GM03348 (cell line): ENCODE measurements around the gene CEP41.

ENCODE experiments used
- DNase-seq: peaks from one replicate; pipeline ENCODE4 v3.0.0; 2012; ENCODE audit warnings: low spot score

The CEP41 gene

GRCh38 chr7:130440527-130441365, at the start of gene CEP41:
Gene CEP41 (minus strand): TSS chr7:130441016. CDS start chr7:130440966, 50 bp downstream.
- DNase-seq, result peak; percentile 99

DNA sequence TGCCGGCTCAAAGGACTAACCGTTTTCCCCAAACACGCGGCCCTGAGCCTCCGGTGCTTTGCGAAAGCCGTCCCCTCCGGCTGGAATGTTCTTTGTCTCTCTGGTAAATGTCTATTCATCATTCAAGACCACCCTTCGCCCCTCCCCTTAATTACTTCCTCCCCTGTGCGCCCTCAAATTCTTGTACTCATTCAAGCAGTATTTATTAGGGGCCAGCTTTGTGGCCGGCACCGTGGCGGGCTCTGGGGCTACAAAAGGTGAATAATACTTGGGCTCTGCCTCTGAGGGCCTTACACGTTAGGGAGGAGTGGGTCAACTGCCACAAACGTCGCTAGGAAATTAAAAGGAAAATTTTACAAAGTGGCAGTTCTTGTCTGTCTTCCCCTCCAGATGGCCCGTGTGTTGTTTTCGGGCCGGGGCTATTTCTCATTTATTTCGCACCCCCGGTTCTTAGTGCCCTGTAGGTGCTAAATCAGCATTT, 49.5 kb upstream of the CEP41 start:
- DNase-seq, result no peak

- DNase-seq, result peak; percentile 16
These were observed 48.5 kb upstream of the CEP41 start for GRCh38 chr7:130489140-130489983.

- DNase-seq, result no peak
These were observed 47.8 kb upstream of the CEP41 start for GRCh38 chr7:130488392-130489139.

DNA sequence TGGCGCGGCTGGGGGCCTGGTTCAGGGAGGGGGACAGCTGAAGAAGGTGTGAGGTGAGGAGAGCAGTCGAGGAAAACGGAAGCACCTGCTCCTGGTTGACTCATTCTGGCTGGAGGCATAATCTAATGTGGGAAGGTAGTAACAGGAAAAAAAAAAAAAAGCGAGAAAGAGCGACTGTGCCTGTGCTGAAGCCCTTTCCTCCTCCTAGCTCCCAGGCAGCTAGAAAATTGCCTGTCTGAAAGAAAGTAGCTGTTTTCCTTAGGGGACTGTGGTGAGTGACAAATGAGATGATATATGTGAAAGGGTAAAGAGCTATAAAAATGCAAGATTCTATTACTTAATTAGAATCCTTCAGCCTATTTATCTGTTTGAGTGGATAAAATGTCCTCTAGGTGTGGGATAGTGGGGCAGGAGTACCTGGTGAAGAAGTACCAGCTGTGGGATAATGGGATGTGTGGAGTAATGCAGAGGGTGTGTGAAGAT, 46.2 kb upstream of the CEP41 start:
- no peak for DNase-seq

DNA sequence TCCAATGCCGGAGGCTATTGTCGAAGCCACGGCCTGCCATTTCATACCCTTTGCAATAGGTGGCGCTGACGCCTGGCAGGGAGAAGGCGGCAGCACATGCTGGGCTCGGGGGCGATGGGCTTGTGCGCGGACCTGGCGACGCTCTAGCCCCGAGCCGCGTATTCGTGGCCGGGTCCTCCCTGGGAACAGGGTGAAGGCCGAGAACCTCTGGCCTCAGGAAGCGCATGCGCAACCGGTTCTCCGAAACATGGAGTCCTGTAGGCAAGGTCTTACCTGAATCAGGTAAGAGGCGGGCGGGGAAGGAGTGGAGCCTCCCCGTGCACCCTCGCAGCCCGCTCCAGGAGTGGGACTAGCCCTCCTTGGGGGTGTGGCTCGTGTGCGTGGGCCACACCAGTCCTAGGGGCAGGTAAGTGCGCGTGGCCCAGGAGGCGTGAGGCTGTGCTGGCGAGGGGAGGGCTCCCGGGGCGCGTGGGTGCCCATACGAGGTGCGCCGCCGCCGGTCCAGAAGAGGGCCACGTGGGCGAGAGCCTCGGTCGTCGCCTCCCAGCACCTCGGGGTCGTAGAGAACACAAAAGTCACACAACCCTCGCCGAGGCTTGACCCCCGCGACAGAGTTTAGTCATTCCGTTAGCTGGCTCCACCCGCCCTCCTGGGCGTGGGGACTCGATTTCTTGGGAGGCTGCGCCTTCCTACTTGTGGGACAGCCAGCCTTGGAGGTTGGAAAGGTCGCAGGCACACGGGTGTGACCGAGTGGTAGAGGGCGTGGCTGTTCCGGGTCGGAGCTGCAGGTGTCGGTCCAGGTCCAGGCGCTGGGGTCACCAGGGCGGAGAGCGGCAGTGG, 45.5 kb upstream of the CEP41 start:
- DNase-seq, result no peak

GRCh38 chr7:130485734-130486113, 44.9 kb upstream of the CEP41 start:
- no peak for DNase-seq

GRCh38 chr7:130483031-130483430, 42.2 kb upstream of the CEP41 start:
- DNase-seq, result no peak

DNA sequence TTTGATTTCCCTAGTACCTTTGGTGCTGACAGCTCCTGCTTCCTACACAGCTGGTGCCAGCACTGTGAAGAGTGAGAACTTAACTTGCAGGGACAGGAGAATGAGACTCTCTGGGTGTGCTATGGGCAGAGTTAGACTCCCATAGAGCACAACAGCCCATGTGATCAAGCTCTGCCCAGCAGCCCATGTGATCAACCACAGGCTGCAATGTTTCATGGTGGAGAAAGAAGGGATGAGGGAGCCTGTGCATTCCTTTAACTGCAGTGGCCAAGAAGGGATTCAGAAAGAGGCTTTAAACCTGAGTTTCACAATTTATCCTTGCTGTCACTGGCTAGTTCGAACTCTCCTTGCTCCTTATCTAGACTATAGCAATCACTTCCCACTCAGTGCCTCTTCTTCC, 41.1 kb upstream of the CEP41 start:
- DNase-seq, result peak; percentile 37

GRCh38 chr7:130479716-130480400, 39.0 kb upstream of the CEP41 start:
- no peak for DNase-seq

- DNase-seq, result no peak
These were observed 38.2 kb upstream of the CEP41 start for GRCh38 chr7:130478991-130479390.

DNA sequence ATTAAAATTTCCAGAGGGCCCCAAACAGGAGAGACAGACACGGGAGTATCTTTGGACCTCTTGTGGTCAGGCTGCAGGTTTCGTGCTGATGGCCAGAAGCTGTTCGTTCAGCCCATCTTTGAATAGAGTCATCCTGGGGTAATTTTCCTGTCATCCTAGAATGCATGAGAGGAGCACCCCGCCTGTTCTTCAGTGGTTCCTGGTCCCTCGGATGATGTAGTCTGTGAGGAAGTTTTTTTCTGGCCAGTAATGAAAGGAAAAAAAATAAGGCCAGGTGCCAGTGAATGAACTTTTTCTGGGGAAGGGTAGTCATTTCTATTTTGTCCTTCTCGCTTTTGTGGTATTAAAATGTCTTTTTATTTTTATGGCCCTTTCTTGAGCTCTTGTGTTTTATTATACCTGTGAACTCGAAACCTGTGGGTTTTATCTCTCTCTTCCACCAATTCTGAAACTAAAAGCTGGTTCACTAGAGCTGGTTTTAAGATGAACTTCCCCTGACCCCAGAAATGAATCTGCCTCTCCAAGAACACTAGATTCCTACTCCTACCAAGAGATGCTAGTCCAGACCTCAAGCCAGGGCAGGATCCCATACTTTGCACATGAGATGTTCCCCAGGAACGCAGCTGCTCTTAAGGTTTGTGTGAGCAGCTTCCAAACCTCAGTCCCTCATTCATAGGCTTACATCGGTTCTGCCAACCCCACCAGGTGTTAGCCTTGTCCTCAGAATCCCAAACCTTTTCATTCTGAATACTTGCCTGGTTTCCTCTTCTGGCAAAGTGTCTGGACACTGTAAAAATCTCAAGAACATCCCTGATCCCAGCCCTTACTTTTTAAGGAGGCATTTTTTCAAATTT, 35.7 kb upstream of the CEP41 start:
- DNase-seq, result peak; percentile 28

DNA sequence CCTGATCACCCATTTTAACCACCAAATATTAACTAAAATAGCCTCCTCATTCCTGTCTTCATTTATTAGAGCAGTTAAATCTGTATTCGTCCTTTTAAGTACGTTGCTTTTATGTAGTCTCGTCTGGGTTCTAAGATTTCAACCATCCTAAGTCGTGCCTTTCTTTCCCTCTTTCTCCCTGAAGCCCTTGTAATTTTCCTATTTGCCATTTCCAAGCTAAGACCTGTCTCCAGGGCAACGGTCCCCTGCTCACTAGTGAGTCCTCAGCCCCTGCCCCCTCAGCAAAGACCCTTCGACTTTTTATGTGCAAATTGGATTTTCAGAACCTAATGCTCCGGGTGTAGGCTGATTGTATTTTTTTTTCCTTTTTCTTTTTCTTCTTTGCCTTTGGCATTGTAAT, 35.0 kb upstream of the CEP41 start:
- no peak for DNase-seq

DNA sequence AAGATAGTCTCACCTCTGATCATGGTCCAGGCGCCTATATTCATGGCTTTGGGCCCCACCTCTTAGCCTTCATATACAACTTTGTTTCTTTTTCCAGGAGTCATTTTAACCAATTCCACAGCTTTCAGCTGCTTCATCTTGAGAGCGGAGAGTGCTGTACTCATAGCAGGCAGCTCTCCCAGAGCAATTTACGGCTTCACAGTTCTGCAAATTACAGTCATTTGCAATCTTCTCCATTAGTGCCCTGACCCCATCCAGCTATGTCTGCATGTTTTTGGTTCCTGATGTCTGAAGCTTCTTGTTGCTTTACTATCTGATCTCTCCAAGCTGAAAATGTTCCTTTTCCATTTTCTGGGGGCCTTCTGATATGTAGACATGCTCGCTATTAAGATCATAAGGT, 33.1 kb upstream of the CEP41 start:
- no peak for DNase-seq

DNA sequence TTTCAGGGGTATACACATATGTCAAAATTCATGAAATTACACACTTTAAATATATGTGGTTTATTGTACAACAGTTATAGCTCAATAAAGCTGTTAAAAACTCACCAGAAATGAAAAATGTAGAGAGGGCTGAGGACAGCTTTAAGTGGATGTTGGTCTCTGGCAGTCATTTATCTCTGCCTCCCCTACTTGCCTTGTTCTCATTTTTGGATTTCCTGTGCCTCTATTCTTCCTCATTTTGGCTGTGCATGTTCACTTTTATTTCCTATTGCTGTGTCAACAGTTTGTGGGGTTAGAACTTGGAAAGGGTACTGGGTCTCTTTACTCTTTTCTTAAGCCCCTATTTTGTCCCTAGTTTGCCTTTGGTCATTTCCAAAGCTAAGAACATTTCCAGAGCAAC, 32.5 kb upstream of the CEP41 start:
- no peak for DNase-seq

GRCh38 chr7:130471974-130472373, 31.2 kb upstream of the CEP41 start:
- no peak for DNase-seq

- no peak for DNase-seq
These were observed 27.8 kb upstream of the CEP41 start for GRCh38 chr7:130468612-130469011.

DNA sequence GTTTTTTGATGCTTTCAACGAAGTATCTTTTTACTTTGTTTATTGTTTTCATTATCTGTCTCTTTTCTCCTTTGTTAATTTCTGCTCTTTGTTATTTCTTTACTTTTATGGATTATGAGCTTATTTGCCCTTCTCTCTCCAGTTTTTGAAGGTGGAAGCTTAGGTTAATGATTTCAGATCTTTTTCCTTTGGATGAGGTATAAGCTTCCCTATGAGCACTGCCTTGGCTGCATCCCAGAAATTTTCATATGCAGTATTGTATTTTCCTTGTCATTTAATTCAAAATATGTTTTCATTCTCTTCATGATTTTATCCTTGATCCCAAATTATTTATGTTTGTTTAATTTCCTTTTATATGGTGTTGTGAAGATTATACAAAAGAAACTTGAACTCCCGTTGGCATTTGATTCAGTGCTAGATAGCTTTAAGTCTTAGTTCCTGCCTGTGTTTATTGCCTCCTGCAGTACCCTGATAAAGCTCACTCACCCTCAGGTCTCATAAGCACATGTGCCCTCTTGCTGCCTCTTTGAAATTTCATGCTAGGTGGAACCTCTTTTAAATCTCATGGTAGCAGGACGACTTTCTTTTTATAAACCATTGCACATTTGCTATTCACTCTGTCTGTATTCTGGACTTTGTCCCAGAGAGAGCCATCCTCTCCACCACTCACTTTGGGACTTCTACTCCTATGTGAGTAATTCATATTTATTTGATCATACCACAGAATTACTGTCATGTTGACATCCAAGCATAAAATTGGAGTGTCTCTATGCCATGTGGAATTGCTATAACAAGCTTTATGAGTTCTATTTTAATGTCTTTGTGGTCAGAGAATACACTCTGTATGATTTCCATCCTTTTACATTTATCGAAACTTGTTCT, 23.0 kb upstream of the CEP41 start:
- no peak for DNase-seq

GRCh38 chr7:130461272-130461671, 20.5 kb upstream of the CEP41 start:
- peak; percentile 33 for DNase-seq
